C4-2B (cell line): ENCODE results near the gene SKI.

Experiments used
- H3K27ac ChIP-seq: fragments of 450-650 bp; 2 replicates; pipeline ENCODE4 v1.5.1; 2017
- CTCF ChIP-seq: fragments of 450-650 bp; conservative IDR thresholded peaks from 2 replicates; pipeline ENCODE4 v1.5.1; 2017; ENCODE audit warnings: mild to moderate bottlenecking
- ZFX ChIP-seq: fragments of 450-650 bp; IDR thresholded peaks from 2 replicates; pipeline ENCODE4 v1.6.1; 2017

The SKI gene

GRCh38 chr1:2355373-2356261, 127.5 kb downstream of the SKI start:
- TF ChIP-seq ZFX (no peak), CTCF (no peak)
- no peak overlapping the region for H3K27ac ChIP-seq

- TF ChIP-seq CTCF = no peak
- TF ChIP-seq ZFX = no peak
- H3K27ac ChIP-seq = no peak overlapping the region
Measured at GRCh38 chr1:2356401-2356800, 128.3 kb downstream of the SKI start.

GRCh38 chr1:2356911-2357845, 129.1 kb downstream of the SKI start:
- no peak overlapping the region for H3K27ac ChIP-seq
- no peak for TF ChIP-seq CTCF
- no peak for TF ChIP-seq ZFX

- no peak overlapping the region for H3K27ac ChIP-seq
- TF ChIP-seq CTCF (no peak), ZFX (no peak)
Measured at GRCh38 chr1:2358072-2358471, 130.0 kb downstream of the SKI start.

GRCh38 chr1:2358651-2359640, 130.8 kb downstream of the SKI start:
- TF ChIP-seq CTCF = no peak
- TF ChIP-seq ZFX = no peak
- no peak overlapping the region for H3K27ac ChIP-seq
